Measurements from ENCODE around the gene CCDC30.
"Not testable (repeated sequence)": the region's sequence is repeated elsewhere in the genome, so short reads cannot be mapped to it uniquely, and the experiment has no call there.

DNA sequence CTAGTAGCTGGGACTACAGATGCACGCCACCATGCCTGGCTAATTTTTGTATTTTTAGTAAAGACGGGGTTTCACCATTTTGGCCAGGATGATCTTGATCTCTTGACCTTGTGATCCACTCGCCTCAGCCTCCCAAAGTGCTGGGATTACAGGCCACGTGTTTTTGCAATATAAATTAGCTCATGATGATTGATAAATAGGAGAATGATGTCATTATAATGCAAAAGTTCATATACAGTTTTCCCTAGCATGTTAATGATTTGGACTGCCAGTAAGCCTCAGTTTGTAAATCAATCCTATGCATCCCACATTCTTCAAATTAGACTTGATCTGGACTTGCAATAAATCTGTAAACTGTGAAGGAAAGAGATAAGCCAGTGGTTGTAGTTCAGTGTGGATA is 14.3 kb downstream of the CCDC30 start:
- TF ChIP-seq, protein P1, sequence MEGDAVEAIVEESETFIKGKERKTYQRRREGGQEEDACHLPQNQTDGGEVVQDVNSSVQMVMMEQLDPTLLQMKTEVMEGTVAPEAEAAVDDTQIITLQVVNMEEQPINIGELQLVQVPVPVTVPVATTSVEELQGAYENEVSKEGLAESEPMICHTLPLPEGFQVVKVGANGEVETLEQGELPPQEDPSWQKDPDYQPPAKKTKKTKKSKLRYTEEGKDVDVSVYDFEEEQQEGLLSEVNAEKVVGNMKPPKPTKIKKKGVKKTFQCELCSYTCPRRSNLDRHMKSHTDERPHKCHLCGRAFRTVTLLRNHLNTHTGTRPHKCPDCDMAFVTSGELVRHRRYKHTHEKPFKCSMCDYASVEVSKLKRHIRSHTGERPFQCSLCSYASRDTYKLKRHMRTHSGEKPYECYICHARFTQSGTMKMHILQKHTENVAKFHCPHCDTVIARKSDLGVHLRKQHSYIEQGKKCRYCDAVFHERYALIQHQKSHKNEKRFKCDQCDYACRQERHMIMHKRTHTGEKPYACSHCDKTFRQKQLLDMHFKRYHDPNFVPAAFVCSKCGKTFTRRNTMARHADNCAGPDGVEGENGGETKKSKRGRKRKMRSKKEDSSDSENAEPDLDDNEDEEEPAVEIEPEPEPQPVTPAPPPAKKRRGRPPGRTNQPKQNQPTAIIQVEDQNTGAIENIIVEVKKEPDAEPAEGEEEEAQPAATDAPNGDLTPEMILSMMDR (IDR thresholded peaks at IDR 0.05), result not testable (repeated sequence)
- not testable (repeated sequence) for TF ChIP-seq POLR2A (IDR thresholded peaks at IDR 0.05)
